ENCODE results near the gene TFF2.

Gene TFF2

GRCh38 chr21:42330380-42331371 is 20.1 kb downstream of the TFF2 start:
- in situ Hi-C loops (cut with HindIII; ENCODE audit: low pct_ligation_motif_present, low sequenced_read_pairs): no loop called here
- no peak overlapping the region for H3K27ac ChIP-seq
- peaks cover 2% of the 10 kb centered on the region for H3K27me3 ChIP-seq (replicated peaks)
- no peak for DNase-seq
- H3K36me3 ChIP-seq (replicated peaks): no peaks in the 10 kb centered on the region
- no peak overlapping the region for H3K4me3 ChIP-seq (ENCODE audit: low read depth, low read length)
- no peak for TF ChIP-seq CTCF (IDR thresholded peaks at IDR 0.05; ENCODE audit: low read depth, low read length, missing control alignments)

GRCh38 chr21:42324896-42325295 is 25.9 kb downstream of the TFF2 start:
- H3K27ac ChIP-seq: no peak overlapping the region
- no peak overlapping the region for H3K4me3 ChIP-seq (ENCODE audit: low read depth, low read length)
- no peak for TF ChIP-seq CTCF (IDR thresholded peaks at IDR 0.05; ENCODE audit: low read depth, low read length, missing control alignments)
- no peak for DNase-seq
- H3K27me3 ChIP-seq (replicated peaks): peaks cover 3% of the 10 kb centered on the region
- in situ Hi-C loops (cut with HindIII; ENCODE audit: low pct_ligation_motif_present, low sequenced_read_pairs): no loop called here
- H3K36me3 ChIP-seq (replicated peaks): no peaks in the 10 kb centered on the region

GRCh38 chr21:42321845-42322244 is 28.9 kb downstream of the TFF2 start:
- no peak for TF ChIP-seq CTCF (IDR thresholded peaks at IDR 0.05; ENCODE audit: low read depth, low read length, missing control alignments)
- DNase-seq: no peak
- Histone ChIP-seq H3K27me3 (replicated peaks) (peaks cover 3% of the 10 kb centered on the region), H3K27ac (no peak overlapping the region), H3K4me3 (ENCODE audit: low read depth, low read length) (no peak overlapping the region), H3K36me3 (replicated peaks) (no peaks in the 10 kb centered on the region)
- in situ Hi-C loops (cut with HindIII; ENCODE audit: low pct_ligation_motif_present, low sequenced_read_pairs): no loop called here

- no peak overlapping the region for H3K4me3 ChIP-seq (ENCODE audit: low read depth, low read length)
- peaks cover 3% of the 10 kb centered on the region for H3K27me3 ChIP-seq (replicated peaks)
- H3K36me3 ChIP-seq (replicated peaks): no peaks in the 10 kb centered on the region
- no peak for DNase-seq
- TF ChIP-seq CTCF (IDR thresholded peaks at IDR 0.05; ENCODE audit: low read depth, low read length, missing control alignments): no peak
- in situ Hi-C loops (cut with HindIII; ENCODE audit: low pct_ligation_motif_present, low sequenced_read_pairs): no loop called here
- H3K27ac ChIP-seq: no peak overlapping the region
These were observed 29.6 kb downstream of the TFF2 start for GRCh38 chr21:42321231-42321630.

- H3K27me3 ChIP-seq (replicated peaks): peaks cover 3% of the 10 kb centered on the region
- no peak for TF ChIP-seq CTCF (IDR thresholded peaks at IDR 0.05; ENCODE audit: low read depth, low read length, missing control alignments)
- in situ Hi-C loops (cut with HindIII; ENCODE audit: low pct_ligation_motif_present, low sequenced_read_pairs): no loop called here
- H3K36me3 ChIP-seq (replicated peaks): no peaks in the 10 kb centered on the region
- no peak for DNase-seq
- H3K27ac ChIP-seq: no peak overlapping the region
- no peak overlapping the region for H3K4me3 ChIP-seq (ENCODE audit: low read depth, low read length)
These were observed 30.0 kb downstream of the TFF2 start for GRCh38 chr21:42320791-42321190.

Measured in brain microvascular endothelial cell (primary cell).